T follicular helper cell (primary cell): Measurements from ENCODE around the gene ZNF473.
"Not testable (repeated sequence)": the region's sequence is repeated elsewhere in the genome, so short reads cannot be mapped to it uniquely, and the experiment has no call there.

ENCODE experiments used
- DNase-seq: peaks from one replicate; pipeline ENCODE4 v3.0.0-alpha.2; 2020; ENCODE audit warnings: low read depth

The ZNF473 gene

DNA sequence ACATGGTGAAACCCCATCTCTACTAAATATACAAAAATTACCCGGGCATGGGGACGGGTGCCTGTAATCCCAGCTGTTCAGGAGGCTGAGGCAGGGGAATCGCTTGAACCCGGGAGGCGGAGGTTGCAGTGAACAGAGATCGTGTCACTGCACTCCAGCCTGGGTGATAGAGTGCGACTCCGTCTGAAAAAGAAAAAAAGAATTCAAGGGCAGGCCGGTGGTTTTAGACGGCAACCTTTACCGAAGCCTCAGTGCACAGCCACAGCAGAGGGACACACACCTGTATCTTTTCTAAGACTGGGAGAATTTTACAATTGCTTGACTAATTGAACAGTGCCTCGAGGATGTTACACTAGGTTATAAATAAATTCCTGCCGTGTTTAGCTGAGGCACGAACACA is 73.9 kb downstream of the ZNF473 start:
- not testable (repeated sequence) for DNase-seq

DNA sequence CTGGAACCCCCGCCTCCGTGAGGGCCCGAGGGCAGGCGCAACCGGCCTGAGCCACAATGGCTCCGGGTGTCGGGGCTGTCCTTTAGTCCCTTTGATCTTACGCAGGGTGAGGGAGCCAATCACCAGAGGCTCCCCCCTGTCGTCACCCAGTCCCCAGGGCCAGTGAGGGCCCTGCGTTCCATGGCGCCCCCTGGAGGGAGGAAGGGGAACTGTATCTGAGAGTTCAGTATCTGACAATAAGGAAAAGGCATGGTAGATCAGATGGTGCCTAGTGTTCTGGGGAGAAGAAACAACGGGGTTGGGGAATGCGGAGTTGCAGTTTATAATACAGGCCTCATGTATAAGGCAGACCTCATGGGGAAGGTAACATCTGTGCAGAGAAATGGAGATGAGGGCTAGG is 75.1 kb downstream of the ZNF473 start:
- not testable (repeated sequence) for DNase-seq
